ENCODE measurements around the gene MYOD1.

DNA sequence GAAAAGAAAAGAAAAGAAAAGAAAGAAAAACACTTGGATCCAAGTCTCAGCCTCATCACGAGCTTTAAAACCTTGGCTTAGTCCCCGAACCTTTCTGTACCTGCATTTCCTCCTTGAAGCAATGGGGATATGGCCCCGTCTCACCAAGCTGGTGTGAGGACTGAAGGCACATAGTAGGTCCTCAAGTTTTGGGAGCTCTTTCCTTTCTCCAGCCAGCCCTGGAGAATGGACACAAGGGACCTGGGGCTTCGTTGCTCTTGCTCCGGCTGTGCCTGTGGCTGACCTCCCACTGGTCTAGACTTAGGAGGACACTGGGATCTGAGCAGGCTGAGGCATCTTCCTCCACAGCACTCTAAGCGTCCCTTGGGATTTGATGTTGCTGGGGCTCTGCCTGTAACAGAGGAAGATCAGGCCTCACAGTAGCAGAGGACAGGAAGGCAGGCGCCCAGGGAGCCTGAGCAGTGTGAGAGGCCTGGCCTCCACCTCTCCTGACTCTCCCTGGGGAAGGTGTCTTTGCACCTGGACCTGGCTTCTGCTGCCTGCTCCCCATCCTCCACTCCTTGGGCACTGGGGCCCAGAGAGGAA is 48.0 kb downstream of the MYOD1 start:
- TF ChIP-seq, protein P1, sequence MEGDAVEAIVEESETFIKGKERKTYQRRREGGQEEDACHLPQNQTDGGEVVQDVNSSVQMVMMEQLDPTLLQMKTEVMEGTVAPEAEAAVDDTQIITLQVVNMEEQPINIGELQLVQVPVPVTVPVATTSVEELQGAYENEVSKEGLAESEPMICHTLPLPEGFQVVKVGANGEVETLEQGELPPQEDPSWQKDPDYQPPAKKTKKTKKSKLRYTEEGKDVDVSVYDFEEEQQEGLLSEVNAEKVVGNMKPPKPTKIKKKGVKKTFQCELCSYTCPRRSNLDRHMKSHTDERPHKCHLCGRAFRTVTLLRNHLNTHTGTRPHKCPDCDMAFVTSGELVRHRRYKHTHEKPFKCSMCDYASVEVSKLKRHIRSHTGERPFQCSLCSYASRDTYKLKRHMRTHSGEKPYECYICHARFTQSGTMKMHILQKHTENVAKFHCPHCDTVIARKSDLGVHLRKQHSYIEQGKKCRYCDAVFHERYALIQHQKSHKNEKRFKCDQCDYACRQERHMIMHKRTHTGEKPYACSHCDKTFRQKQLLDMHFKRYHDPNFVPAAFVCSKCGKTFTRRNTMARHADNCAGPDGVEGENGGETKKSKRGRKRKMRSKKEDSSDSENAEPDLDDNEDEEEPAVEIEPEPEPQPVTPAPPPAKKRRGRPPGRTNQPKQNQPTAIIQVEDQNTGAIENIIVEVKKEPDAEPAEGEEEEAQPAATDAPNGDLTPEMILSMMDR (IDR thresholded peaks at IDR 0.05): no peak
- TF ChIP-seq POLR2A (IDR thresholded peaks at IDR 0.05): no peak
